Activated T-cell treated with anti-CD3 and anti-CD28 coated beads, Interleukin-2, amount 50 U/mL, for 72 hours (primary cell): ENCODE measurements around the gene PHF21B. TPM values are rescaled to one million over a fixed set of nuclear protein-coding genes. Genes with fewer than 3 reads are reported as not detected.
A peak's percentile ranks its signal among the peaks of the same experiment; 100 is the strongest.

Experiments used
- ATAC-seq, 2 donors: fragments of 150-1000 bp; cut with Tn5 transposase; replicated peaks in 1 of 2; 2 replicates each; pipeline ENCODE4 v1.10.0; 2021; ENCODE audit warnings: moderate library complexity in 2 of 2, mild to moderate bottlenecking in 1 of 2
- DNase-seq, 2 donors: peaks; one replicate each; pipeline ENCODE4 v3.0.0; 2021 to 2022; ENCODE audit warnings: mixed read lengths in 1 of 2
- H3K27ac Mint-ChIP-seq: one replicate; pipeline ENCODE4 v1.8.0; 2022; ENCODE audit warnings: mild to moderate bottlenecking, moderate library complexity, mixed read lengths
- H3K27me3 Mint-ChIP-seq: one replicate; pipeline ENCODE4 v1.8.0; 2022; ENCODE audit warnings: low read depth, mixed read lengths
- H3K36me3 Mint-ChIP-seq, 2 donors: one replicate each; pipeline ENCODE4 v1.8.0; 2022; ENCODE audit warnings: mixed read lengths in 2 of 2, mild to moderate bottlenecking in 1 of 2; ENCODE audit not compliant: insufficient read depth in 2 of 2
- H3K4me1 Mint-ChIP-seq: one replicate; pipeline ENCODE4 v1.8.0; 2022; ENCODE audit warnings: low read depth, mixed read lengths
- H3K4me3 Mint-ChIP-seq, 2 donors: one replicate each; pipeline ENCODE4 v1.8.0; 2022; ENCODE audit warnings: mild to moderate bottlenecking in 2 of 2, mixed read lengths in 2 of 2, moderate library complexity in 2 of 2
- H3K9me3 Mint-ChIP-seq, 2 donors: one replicate each; pipeline ENCODE4 v1.8.0; 2022; ENCODE audit warnings: mixed read lengths in 2 of 2
- total RNA-seq, 2 donors: library from RNA; stranded (reverse); gene quantifications; one replicate each; pipeline ENCODE4 v1.2.3, GENCODE V29; 2022

PHF21B gene
- total RNA-seq, 2 donors from 2014 or later = 0.72 to 0.83 TPM

DNA sequence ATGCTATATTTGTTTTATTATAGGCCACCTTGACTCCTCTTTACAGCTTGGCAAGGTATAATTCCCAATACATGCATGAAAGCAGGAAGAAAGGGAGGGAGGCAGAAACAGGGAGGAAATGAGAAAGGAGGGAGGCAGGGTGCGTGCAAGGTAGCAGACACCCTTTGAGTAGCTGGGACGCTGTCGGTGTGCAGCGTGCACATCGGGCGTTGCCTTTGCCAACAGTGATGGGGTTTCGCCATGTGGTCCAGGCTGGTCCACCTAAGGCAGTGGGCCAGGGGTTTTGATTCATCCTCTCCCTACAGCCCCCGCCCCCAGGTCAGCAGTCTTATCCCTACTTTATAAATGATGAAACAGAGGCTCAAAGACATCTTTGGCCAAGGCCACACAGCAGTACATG lies 25.0 kb upstream of the PHF21B start:
- Mint-ChIP-seq H3K4me3 (no peak overlapping the region), H3K27ac (no peak overlapping the region), H3K9me3 (peaks cover 2 to 6% of the 10 kb centered on the region in 2 donors), H3K4me1 (no peaks in the 10 kb centered on the region), H3K36me3 (peaks cover 0 to 6% of the 10 kb centered on the region in 2 donors), H3K27me3 (peaks cover 7% of the 10 kb centered on the region)
- no peak for ATAC-seq
- no peak for DNase-seq

GRCh38 chr22:45034156-45034555 lies 24.4 kb upstream of the PHF21B start:
- Mint-ChIP-seq H3K36me3 (peaks cover 0 to 6% of the 10 kb centered on the region in 2 donors), H3K4me3 (no peak overlapping the region), H3K27ac (no peak overlapping the region), H3K4me1 (no peaks in the 10 kb centered on the region), H3K27me3 (peaks cover 7% of the 10 kb centered on the region), H3K9me3 (peaks cover 2 to 6% of the 10 kb centered on the region in 2 donors)
- no peak for DNase-seq
- ATAC-seq = no peak

- Mint-ChIP-seq H3K4me3 (no peak overlapping the region), H3K27ac (no peak overlapping the region), H3K4me1 (no peaks in the 10 kb centered on the region), H3K36me3 (peaks cover 0 to 6% of the 10 kb centered on the region in 2 donors), H3K9me3 (peaks cover 2 to 3% of the 10 kb centered on the region in 2 donors), H3K27me3 (peaks cover 7% of the 10 kb centered on the region)
- no peak for DNase-seq
- no peak for ATAC-seq
Observed at GRCh38 chr22:45033136-45033535, 23.3 kb upstream of the PHF21B start.

DNA sequence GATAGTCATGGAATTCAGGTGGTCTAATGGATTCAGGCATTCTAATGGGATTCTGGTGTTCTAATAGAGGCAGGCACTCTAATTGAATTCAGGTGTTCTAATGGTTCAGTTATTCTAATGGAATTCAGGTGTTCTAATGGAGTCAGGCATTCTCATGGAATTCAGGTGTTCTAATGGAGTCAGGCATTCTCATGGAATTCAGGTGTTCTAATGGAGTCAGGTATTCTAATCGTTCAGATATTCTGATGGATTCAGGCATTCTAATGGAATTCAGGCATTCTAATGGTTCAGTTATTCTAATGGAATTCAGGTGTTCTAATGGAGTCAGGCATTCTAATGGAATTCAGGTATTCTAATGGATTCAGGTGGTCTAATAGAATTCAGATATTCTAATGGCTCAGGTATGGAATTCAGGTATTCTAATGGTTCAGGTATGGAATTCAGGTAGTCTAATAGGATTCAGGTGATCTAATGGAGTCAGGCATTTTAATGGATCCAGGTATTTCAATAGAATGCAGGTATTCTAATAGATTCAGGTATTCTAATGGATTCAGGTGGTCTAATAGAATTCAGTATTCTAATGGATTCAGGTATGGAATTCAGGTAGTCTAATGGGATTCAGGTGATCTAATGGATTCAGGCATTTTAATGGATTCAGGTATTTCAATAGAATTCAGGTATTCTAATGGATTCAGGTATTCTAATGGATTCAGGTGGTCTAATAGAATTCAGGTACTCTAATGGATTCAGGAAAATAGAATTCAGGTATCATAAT lies 22.0 kb upstream of the PHF21B start:
- Mint-ChIP-seq H3K27ac (no peak overlapping the region), H3K9me3 (no peaks in the 10 kb centered on the region), H3K4me1 (no peaks in the 10 kb centered on the region), H3K4me3 (no peak overlapping the region), H3K27me3 (peaks cover 7% of the 10 kb centered on the region), H3K36me3 (no peaks in the 10 kb centered on the region)
- ATAC-seq (no peak), DNase-seq (no peak)

DNA sequence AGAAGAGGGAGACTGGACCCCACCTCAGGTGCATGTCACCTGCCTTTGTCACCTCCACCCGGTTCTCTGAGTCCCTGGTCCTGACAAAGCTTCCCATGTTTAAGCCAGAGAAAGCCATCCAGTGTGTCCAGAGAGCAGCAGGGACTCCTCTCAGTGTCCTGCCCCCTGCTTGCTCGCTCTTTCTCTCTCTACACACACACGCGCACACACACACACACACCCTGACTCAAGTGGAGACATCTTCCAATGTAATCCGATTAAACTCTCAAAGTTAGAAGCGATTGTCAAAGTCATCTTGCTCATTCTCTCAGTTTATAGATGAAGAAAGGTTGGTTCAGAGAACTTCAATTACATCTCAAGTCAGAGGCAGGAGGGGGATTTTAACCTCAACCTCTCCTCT lies 19.7 kb upstream of the PHF21B start:
- DNase-seq (no peak), ATAC-seq (no peak)
- Mint-ChIP-seq H3K4me3 (no peak overlapping the region), H3K27ac (no peak overlapping the region), H3K27me3 (peaks cover 2% of the 10 kb centered on the region), H3K36me3 (no peaks in the 10 kb centered on the region), H3K4me1 (no peaks in the 10 kb centered on the region), H3K9me3 (no peaks in the 10 kb centered on the region)

DNA sequence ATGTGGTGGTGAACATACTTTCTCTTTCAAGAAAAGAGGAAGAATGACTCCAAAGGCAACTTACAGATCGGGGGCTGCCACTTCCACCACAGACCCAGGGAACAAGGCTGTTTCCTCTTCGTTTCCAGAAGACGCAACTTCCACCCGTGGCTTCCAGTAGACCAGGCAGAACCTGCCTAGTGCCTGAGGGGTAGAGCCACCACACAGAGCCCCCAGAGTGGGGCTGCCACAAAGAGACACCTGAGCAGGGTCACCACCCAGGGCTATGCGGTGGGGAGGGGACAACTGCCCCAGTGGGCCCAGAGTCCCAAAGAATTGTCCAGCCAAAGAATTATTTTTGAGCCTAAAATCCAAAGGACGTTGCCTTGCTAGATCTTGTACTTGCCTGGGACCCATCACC lies 16.7 kb upstream of the PHF21B start:
- Mint-ChIP-seq H3K27ac (no peak overlapping the region), H3K9me3 (no peaks in the 10 kb centered on the region), H3K4me1 (no peaks in the 10 kb centered on the region), H3K4me3 (no peak overlapping the region), H3K27me3 (peaks cover 22% of the 10 kb centered on the region), H3K36me3 (no peaks in the 10 kb centered on the region)
- ATAC-seq (no peak), DNase-seq (no peak)

- no peak overlapping the region for H3K4me3 Mint-ChIP-seq
- no peaks in the 10 kb centered on the region for H3K9me3 Mint-ChIP-seq
- H3K36me3 Mint-ChIP-seq = no peaks in the 10 kb centered on the region
- DNase-seq = no peak
- no peaks in the 10 kb centered on the region for H3K4me1 Mint-ChIP-seq
- no peak for ATAC-seq
- peaks cover 31% of the 10 kb centered on the region for H3K27me3 Mint-ChIP-seq
- no peak overlapping the region for H3K27ac Mint-ChIP-seq
Observed at GRCh38 chr22:45023431-45023830, 13.6 kb upstream of the PHF21B start.

DNA sequence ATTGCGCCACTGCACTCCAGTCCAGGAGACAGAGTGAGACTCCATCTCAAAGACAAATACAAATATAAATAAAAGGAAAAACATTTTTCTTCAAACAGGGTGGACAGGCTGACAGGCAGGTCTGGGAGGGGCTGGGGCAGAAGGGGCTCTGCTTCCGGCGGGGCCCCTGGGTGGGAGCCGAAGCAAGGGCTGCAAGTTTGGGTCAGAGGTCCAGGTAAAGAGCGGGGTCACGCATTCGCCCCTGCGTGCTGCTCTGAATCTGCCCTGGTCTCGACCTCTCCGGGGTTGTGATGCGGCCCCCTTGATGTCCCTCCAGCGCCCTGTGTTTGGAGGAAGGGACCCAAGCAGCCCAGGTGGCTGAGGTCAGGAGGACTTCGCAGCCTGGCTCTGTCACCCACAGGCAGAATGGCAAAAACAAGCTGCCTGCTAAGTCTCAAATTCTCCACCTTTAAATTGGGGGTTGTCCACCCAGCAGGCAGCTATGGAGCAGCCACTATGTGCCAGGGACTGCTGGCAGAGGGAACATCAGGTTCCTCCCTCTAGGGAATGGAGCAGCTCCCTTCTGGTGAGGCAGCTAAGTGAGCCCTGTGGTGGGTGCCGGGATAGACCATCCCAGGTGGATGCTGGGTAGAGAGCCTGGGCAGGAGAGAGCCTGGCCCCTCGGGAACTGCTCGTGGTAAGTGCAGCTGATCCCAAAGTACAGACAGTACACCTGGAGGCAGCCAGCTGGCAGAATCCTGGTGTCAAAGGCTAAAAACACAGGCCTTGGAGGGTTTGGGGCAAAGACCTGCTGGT lies 10.3 kb upstream of the PHF21B start:
- H3K27me3 Mint-ChIP-seq = peaks cover 39% of the 10 kb centered on the region
- DNase-seq = no peak

DNA sequence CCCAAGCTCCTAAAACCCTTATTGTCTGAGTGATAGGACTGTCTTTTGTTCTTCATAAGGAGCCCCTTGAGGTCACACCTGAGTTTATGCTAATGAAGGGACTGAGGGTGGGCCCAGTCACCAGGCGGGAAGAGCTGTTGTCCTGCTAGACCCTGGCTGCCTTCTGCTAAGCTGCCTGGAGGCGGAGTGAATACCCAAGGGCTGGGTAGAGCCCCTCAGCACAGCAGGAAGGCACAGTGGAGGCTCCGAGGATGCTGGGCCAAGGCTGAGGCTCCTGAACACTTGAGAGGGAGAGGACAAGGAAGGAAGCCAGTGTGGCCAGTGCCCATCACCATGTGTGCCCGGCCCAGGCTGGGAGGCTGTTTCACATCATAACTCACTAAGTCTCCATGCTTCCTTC lies 4.8 kb upstream of the PHF21B start:
- DNase-seq (no peak), ATAC-seq (no peak)
- no peak overlapping the region for H3K4me3 Mint-ChIP-seq
- no peak overlapping the region for H3K27ac Mint-ChIP-seq
- peaks cover 2 to 5% of the 10 kb centered on the region in 2 donors for H3K36me3 Mint-ChIP-seq
- H3K9me3 Mint-ChIP-seq = no peaks in the 10 kb centered on the region
- H3K4me1 Mint-ChIP-seq = peaks cover 11% of the 10 kb centered on the region
- peaks cover 56% of the 10 kb centered on the region for H3K27me3 Mint-ChIP-seq

More for the DNA sequence above, 10.3 kb upstream of the PHF21B start:
- no peak for ATAC-seq
- H3K27ac Mint-ChIP-seq = no peak overlapping the region
- no peaks in the 10 kb centered on the region for H3K4me1 Mint-ChIP-seq
- H3K9me3 Mint-ChIP-seq = no peaks in the 10 kb centered on the region
- no peaks in the 10 kb centered on the region for H3K36me3 Mint-ChIP-seq
- no peak overlapping the region for H3K4me3 Mint-ChIP-seq

DNA sequence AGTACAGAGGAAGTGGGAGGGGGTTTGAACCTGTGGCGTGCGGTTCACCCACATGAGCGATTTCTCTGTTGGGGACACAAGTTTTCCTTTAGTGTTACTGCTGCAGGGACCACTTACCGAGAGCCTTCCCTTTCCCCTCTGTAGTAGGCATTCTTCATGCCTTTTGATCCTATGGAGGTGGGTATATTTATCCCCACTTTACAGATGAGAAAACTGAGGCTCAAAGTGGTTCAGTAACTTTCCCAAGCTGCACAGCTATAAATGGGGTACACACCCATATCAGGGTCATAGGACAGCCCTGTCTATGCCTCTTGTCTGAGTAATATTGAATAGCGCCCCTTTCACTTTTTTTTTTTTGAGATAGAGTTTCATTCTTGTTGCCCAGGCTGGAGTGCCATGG lies 3.3 kb upstream of the PHF21B start:
- ATAC-seq = no peak
- peaks cover 2 to 5% of the 10 kb centered on the region in 2 donors for H3K36me3 Mint-ChIP-seq
- peaks cover 45% of the 10 kb centered on the region for H3K27me3 Mint-ChIP-seq
- no peak overlapping the region for H3K27ac Mint-ChIP-seq
- no peaks in the 10 kb centered on the region for H3K9me3 Mint-ChIP-seq
- no peak for DNase-seq
- H3K4me3 Mint-ChIP-seq = no peak overlapping the region
- H3K4me1 Mint-ChIP-seq = peaks cover 11% of the 10 kb centered on the region

GRCh38 chr22:45010532-45010900 lies 711 bp upstream of the PHF21B start:
- DNase-seq (no peak), ATAC-seq (no peak)
- peak overlapping the region; percentile 86 to 98 for H3K4me3 Mint-ChIP-seq
- H3K4me1 Mint-ChIP-seq = peaks cover 17% of the 10 kb centered on the region
- H3K27ac Mint-ChIP-seq = peak overlapping the region; percentile 32
- no peaks in the 10 kb centered on the region for H3K9me3 Mint-ChIP-seq
- peaks cover 54% of the 10 kb centered on the region for H3K27me3 Mint-ChIP-seq
- H3K36me3 Mint-ChIP-seq = peaks cover 2 to 5% of the 10 kb centered on the region in 2 donors

DNA sequence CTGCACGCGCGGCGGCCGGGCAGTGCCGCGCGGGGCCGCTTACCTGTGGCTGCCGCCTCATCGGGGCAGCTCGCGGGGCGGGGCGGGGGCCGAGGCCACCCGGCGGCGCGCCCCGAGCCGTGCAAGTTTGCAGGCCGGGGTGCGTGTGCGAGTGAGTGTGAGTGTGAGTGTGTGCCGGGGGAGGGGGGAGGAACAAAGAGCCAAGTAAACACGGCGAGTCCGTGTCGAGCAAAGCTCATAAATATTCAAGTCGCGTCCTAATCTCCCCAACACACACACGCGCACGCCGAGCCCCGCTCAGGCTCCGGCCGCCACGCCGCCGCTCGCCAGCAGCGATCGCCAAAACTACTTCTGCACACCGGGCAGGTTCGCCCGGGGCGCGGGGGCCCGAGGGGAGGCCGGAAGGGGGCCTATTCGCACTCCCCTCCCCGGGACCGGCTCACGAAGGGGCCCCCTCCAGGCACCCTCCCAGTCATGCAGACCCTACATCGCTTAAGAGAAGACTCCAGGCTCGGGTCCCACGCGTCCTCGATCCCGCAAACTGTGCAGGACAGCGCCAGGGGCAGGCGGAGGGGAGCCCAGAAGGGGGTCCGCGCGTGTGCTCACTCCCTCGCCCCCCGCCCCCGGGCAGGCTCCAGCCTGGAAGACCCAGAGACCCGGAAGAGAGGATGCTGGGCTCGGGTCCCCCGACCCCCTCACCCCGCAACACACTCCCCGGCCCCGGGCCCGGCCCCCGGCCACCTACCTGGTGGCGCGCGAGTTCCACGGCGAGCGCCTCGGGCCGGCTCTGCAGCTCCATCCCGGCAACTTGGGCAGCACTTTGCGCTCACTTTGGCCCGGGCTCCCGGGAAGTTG lies 827 bp downstream of the PHF21B start:
- Mint-ChIP-seq H3K4me1 (peaks cover 17% of the 10 kb centered on the region), H3K4me3 (peak overlapping the region; percentile 47 to 60), H3K27me3 (peaks cover 61% of the 10 kb centered on the region), H3K27ac (no peak overlapping the region), H3K9me3 (no peaks in the 10 kb centered on the region), H3K36me3 (peaks cover 2 to 5% of the 10 kb centered on the region in 2 donors)
- DNase-seq (peak; percentile 15 to 32), ATAC-seq (peak; percentile 32 to 33)
